Heart right ventricle (tissue), 16 donors: ENCODE results near the gene CCDC91. TPM values are rescaled to one million over a fixed set of nuclear protein-coding genes. Genes with fewer than 3 reads are reported as not detected.

Experiments used
- ATAC-seq, 8 donors: fragments of 200-7000 bp; cut with Tn5 transposase; one replicate each; pipeline ENCODE4 v1.9.1; 2020; ENCODE audit warnings: mild to moderate bottlenecking in 8 of 8, moderate library complexity in 8 of 8, moderate number of reproducible peaks in 1 of 8
- DNase-seq, 2 donors: peaks; one replicate each; pipeline ENCODE4 v3.0.0-alpha.2; 2020
- H3K27ac ChIP-seq, 10 donors: fragments of 200-600 bp; sonication (generic) in 2 of 10; one replicate each; pipeline versions ENCODE4 v1.5.0 to v1.8.0; 2020 to 2022; ENCODE audit warnings: mild to moderate bottlenecking in 3 of 10
- H3K27me3 ChIP-seq, 7 donors: fragments of 200-600 bp; one replicate each; pipeline ENCODE4 v1.8.0; 2021 to 2022; ENCODE audit warnings: mild to moderate bottlenecking in 2 of 7
- H3K36me3 ChIP-seq, 9 donors: fragments of 200-600 bp; sonication (generic) in 1 of 9; one replicate each; pipeline versions ENCODE4 v1.5.0 to v1.8.0; 2020 to 2022; ENCODE audit warnings: mild to moderate bottlenecking in 2 of 9
- H3K4me1 ChIP-seq, 9 donors: fragments of 200-600 bp; sonication (generic) in 1 of 9; one replicate each; pipeline versions ENCODE4 v1.5.0 to v1.8.0; 2020 to 2022; ENCODE audit warnings: mild to moderate bottlenecking in 4 of 9
- H3K4me3 ChIP-seq, 10 donors: fragments of 200-600 bp; sonication (generic) in 2 of 10; one replicate each; pipeline versions ENCODE4 v1.5.0 to v1.8.0; 2020 to 2022; ENCODE audit warnings: mild to moderate bottlenecking in 7 of 10, moderate library complexity in 2 of 10
- H3K9me3 ChIP-seq, 11 donors: fragments of 200-600 bp in 10 of 11; sonication (generic) in 2 of 11; one replicate each; pipeline versions ENCODE4 v1.5.0 to v1.8.0; 2013 to 2022; ENCODE audit warnings: mild to moderate bottlenecking in 2 of 11, control low read depth in 1 of 11, moderate library complexity in 1 of 11
- CTCF ChIP-seq, 9 donors: fragments of 200-600 bp; sonication (generic) in 2 of 9; IDR thresholded peaks; one replicate each; pipeline versions ENCODE4 v1.5.0 to v1.8.0; 2021 to 2022; ENCODE audit warnings: antibody characterized with exemption in 9 of 9, mild to moderate bottlenecking in 5 of 9, moderate library complexity in 1 of 9
- WGBS, 2 donors: extraction: QIAGEN DNeasy Blood & Tissue Kit; methylation state at CpG; one replicate each; pipeline ENCODE4 v1.1.7; 2013; ENCODE audit warnings: inconsistent platforms in 1 of 2; 5-methylcytosine and 5-hydroxymethylcytosine counted together
- intact Hi-C, 10 donors: fragments of 100-400 bp; cut with DNase I; formaldehyde crosslinking; loops; one replicate each; pipeline versions ENCODE4 v1.11.1 to v1.14.2; 2022
- polyA plus RNA-seq, 2 donors: library from polyadenylated mRNA; stranded (reverse); fragments of 200-250 nt; gene quantifications; one replicate each; pipeline ENCODE4 v1.2.3, GENCODE V29; 2013
- total RNA-seq, 10 donors: library from RNA; stranded (reverse); fragmentation: NEBNext Ultra II Directional in 3 of 10; extraction: Animal tissue kit (Norgen Biotek cat#: 25700) in 3 of 10; gene quantifications; one replicate each; pipeline versions ENCODE4 v1.2.1 to v1.2.4, GENCODE V29; 2021 to 2023
- donor health status: Arrhythmogenic right ventricular cardiomyopathy.
- donor health status: ischemic (EF 13 %, LVEDD 7.1; RV severe dilation, severe dysfunction).
- donor health status: healthy with polysubstance abuse.
- donor health status: DM: no; HTN: yes; CAD: no.
- donor health status: DM: no; HTN: no; CAD: no.
- donor health status: ischemic (EF 25% LVEDD 6.9; RV normal size, moderate dysfunction).
- donor health status: ischemic (EF 25% LVEDD 5.7; RV mildly dilated, moderate dysfunction).
- donor health status: healthy.
- donor health status: DM: yes; HTN: yes; CAD: no.
- donor health status: Ischemic cardiomyopathy.
- donor health status: ischemic (EF 35%, LVEDD 5.7; RV mildly dilated, moderate dysfunction).
- donor health status: nonischemic (EF 11% LVEDD 7.7; RV severe dilation, severe dysfunction).
- donor health status: DM: yes; HTN: yes; CAD: no.
- donor health status: PGD.
- donor health status: ischemic (EF 29% LVEDD 5.4; RV normal size, mild dysfunction).
- donor health status: nonischemic (EF 23%, LVEDD 6.1; RV moderate dilation, normal function).

Gene CCDC91
- total and polyA plus RNA-seq, 12 donors, result 20.5 to 66.4 (median 54.5) TPM

DNA sequence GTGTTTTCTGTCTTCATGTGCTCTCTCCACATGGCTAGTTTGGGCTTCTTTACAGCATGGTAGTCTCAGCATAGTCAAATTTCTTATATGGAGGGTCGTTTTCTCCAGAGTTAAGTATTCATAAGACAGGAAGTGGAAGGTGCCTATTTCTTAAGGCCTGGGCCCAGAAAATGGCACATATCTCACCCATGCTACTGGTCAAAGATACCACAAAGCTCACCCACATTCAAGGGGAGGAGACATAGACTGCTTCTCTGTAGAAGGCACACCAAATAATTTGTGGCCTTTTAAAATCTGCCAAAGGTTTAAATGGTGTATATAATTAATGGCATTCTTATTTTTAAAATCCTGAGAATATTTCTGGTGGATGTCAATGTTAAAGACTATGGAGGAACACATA, 44.8 kb downstream of the CCDC91 start:
- no peaks in the 10 kb centered on the region for H3K36me3 ChIP-seq
- intact Hi-C loops, result no loop called here
- TF ChIP-seq CTCF (IDR thresholded peaks at IDR 0.05), result no peak
- no peak overlapping the region for H3K4me3 ChIP-seq
- 66% methylated on average over 1 of the region's 1 CpG for WGBS, 2 donors
- no peak overlapping the region for H3K27ac ChIP-seq
- peaks cover 0 to 26% (median 5%) of the 10 kb centered on the region in 9 donors for H3K4me1 ChIP-seq
- ATAC-seq (no peak), DNase-seq (no peak)
- H3K27me3 ChIP-seq, result no peaks in the 10 kb centered on the region
- no peaks in the 10 kb centered on the region for H3K9me3 ChIP-seq

DNA sequence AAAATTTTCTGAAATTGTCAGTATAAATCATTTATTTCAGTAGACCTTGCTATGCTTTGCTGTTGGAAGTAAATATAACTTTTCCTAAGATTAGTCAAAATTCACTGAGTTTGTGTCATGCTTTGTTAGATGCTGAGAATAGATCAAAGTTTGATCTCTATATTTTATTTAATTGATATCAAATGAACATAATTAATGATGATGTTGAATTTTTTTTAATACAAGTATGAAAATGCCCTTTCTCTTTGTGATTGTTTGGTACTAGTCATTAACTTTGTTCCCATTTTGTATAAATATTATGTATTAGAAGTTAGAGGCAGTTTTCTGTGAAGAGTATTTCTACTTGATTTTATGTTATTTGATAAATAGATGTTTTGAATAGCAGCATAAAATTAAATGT, 45.7 kb downstream of the CCDC91 start:
- no peak overlapping the region for H3K27ac ChIP-seq
- intact Hi-C loops, result no loop called here
- no peaks in the 10 kb centered on the region for H3K9me3 ChIP-seq
- H3K36me3 ChIP-seq, result no peaks in the 10 kb centered on the region
- TF ChIP-seq CTCF (IDR thresholded peaks at IDR 0.05), result no peak
- no peak for ATAC-seq
- no peak overlapping the region for H3K4me3 ChIP-seq
- peaks cover 0 to 26% (median 5%) of the 10 kb centered on the region in 9 donors for H3K4me1 ChIP-seq
- H3K27me3 ChIP-seq, result no peaks in the 10 kb centered on the region
- DNase-seq, result no peak

- Histone ChIP-seq H3K4me3 (no peak overlapping the region), H3K9me3 (no peaks in the 10 kb centered on the region), H3K36me3 (no peaks in the 10 kb centered on the region), H3K27ac (no peak overlapping the region), H3K4me1 (peaks cover 0 to 18% (median 0%) of the 10 kb centered on the region in 9 donors), H3K27me3 (no peaks in the 10 kb centered on the region)
- DNase-seq (no peak), ATAC-seq (no peak)
- TF ChIP-seq CTCF (IDR thresholded peaks at IDR 0.05), result peak in 1 of 9 donors; percentile 8
- intact Hi-C loops, result no loop called here
These were observed 47.2 kb downstream of the CCDC91 start for GRCh38 chr12:28237423-28237822.

DNA sequence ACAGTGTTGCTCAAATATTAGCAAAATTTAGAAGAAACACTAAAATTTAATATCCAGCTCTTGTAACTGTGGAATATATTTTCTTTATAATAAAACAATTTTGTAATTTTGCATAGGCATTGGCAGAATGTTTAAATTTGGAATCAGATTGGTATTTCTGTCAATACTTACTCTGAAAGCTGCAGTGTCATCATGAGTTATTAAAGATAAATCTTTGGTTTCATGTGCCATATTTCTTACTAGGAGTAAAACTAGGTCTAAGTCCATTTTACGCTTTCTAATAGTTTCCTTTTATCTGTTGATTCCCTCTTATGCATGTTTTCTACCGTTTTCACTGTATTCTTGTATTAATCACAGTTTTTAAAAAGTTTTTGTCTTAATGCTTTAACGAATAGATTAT, 49.7 kb downstream of the CCDC91 start:
- ATAC-seq (no peak), DNase-seq (no peak)
- TF ChIP-seq CTCF (IDR thresholded peaks at IDR 0.05), result no peak
- H3K4me3 ChIP-seq, result no peak overlapping the region
- H3K4me1 ChIP-seq, result peaks cover 0 to 13% (median 0%) of the 10 kb centered on the region in 9 donors
- H3K9me3 ChIP-seq, result no peaks in the 10 kb centered on the region
- no peaks in the 10 kb centered on the region for H3K27me3 ChIP-seq
- H3K27ac ChIP-seq, result no peak overlapping the region
- H3K36me3 ChIP-seq, result no peaks in the 10 kb centered on the region
- 95 to 97% methylated on average over 3 of the region's 3 CpGs for WGBS, 2 donors
- intact Hi-C loops, result no loop called here

- H3K36me3 ChIP-seq, result no peaks in the 10 kb centered on the region
- no peak for TF ChIP-seq CTCF (IDR thresholded peaks at IDR 0.05)
- ATAC-seq, result no peak
- H3K27ac ChIP-seq, result no peak overlapping the region
- H3K4me3 ChIP-seq, result no peak overlapping the region
- H3K9me3 ChIP-seq, result no peaks in the 10 kb centered on the region
- no peaks in the 10 kb centered on the region for H3K27me3 ChIP-seq
- no peak for DNase-seq
- peaks cover 0 to 8% (median 0%) of the 10 kb centered on the region in 9 donors for H3K4me1 ChIP-seq
- intact Hi-C loops, result no loop called here
These were observed 50.6 kb downstream of the CCDC91 start for GRCh38 chr12:28240853-28241252.
